ENCODE data around the gene GOLGA2.

GRCh38 chr9:128294142-128294541, 18.3 kb upstream of the GOLGA2 start:
- TF ChIP-seq SNAI2 (CRISPR knock-in tag; IDR thresholded peaks at IDR 0.05) = no peak
- no peak for TF ChIP-seq ISL1 (CRISPR knock-in tag; IDR thresholded peaks at IDR 0.05)
- no peak for TF ChIP-seq GLIS3 (CRISPR knock-in tag; IDR thresholded peaks at IDR 0.05)
- TF ChIP-seq ZC3H10 (CRISPR knock-in tag; IDR thresholded peaks at IDR 0.05) = no peak
- TF ChIP-seq ZNF70 (CRISPR knock-in tag; IDR thresholded peaks at IDR 0.05) = no peak
- TF ChIP-seq, protein P1, sequence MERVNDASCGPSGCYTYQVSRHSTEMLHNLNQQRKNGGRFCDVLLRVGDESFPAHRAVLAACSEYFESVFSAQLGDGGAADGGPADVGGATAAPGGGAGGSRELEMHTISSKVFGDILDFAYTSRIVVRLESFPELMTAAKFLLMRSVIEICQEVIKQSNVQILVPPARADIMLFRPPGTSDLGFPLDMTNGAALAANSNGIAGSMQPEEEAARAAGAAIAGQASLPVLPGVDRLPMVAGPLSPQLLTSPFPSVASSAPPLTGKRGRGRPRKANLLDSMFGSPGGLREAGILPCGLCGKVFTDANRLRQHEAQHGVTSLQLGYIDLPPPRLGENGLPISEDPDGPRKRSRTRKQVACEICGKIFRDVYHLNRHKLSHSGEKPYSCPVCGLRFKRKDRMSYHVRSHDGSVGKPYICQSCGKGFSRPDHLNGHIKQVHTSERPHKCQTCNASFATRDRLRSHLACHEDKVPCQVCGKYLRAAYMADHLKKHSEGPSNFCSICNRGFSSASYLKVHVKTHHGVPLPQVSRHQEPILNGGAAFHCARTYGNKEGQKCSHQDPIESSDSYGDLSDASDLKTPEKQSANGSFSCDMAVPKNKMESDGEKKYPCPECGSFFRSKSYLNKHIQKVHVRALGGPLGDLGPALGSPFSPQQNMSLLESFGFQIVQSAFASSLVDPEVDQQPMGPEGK (CRISPR knock-in tag; IDR thresholded peaks at IDR 0.05; ENCODE audit: borderline replicate concordance) = no peak
